HCT116 (cell line): ENCODE measurements around the gene FAM50A. TPM values are rescaled to one million over a fixed set of nuclear protein-coding genes. Genes with fewer than 3 reads are reported as not detected.
A peak's percentile ranks its signal among the peaks of the same experiment; 100 is the strongest.

ENCODE experiments used
- ATAC-seq: fragments of 200-7000 bp; cut with Tn5 transposase; 2 replicates; pipeline ENCODE4 v1.9.1; 2020; ENCODE audit warnings: mild to moderate bottlenecking, moderate library complexity
- BruUV-seq: library from RNA; stranded (reverse); fragments of 400-500 nt; replicated peaks from 2 replicates; lab custom pipeline; 2021; lab: Mats Ljungman, UMichigan
- CTCF ChIA-PET: fragments of 300-600 bp; sonication (Branson Sonifier 250); formaldehyde crosslinking; loops from one replicate; lab custom pipeline; 2021; ENCODE audit warnings: antibody characterized with exemption; lab: Charles Lee
- POLR2A ChIA-PET: fragments of 300-600, 350-600 bp; sonication (Branson Sonifier 250); formaldehyde crosslinking; loops from one replicate; lab custom pipeline; 2021; ENCODE audit warnings: antibody characterized with exemption; lab: Charles Lee
- RAD21 ChIA-PET, 2 experiments: fragments of 300-600 bp; sonication (Branson Sonifier 250); formaldehyde crosslinking; loops; one replicate each; lab custom pipeline; 2023; ENCODE audit warnings: low total read pairs in 2 of 2; ENCODE audit not compliant: uncharacterized antibody in 2 of 2, unreplicated experiment in 2 of 2, low non-redundant PET in 1 of 2; lab: Charles Lee
- DNase-seq: peaks from one replicate; pipeline ENCODE4 v3.0.0-alpha.2; 2010; ENCODE audit warnings: low read depth, low spot score
- H2AFZ ChIP-seq: fragments of 200-600 bp; shearing (Covaris generic), sonication (generic); 2 replicates; pipeline ENCODE4 v1.6.1; 2017; ENCODE audit warnings: low read depth, mixed run types, mixed read lengths, antibody characterized with exemption, low read length; ENCODE audit not compliant: poor library complexity, severe bottlenecking
- H3K27ac ChIP-seq: 2 replicates; pipeline ENCODE4 v1.5.1; 2012; ENCODE audit warnings: low read depth, low read length
- H3K27me3 ChIP-seq: fragments of 200-600 bp; sonication (generic); 2 replicates; pipeline ENCODE4 v1.6.1; 2016; ENCODE audit warnings: mixed run types, low read length, mixed read lengths; ENCODE audit not compliant: insufficient read depth
- H3K36me3 ChIP-seq, 2 experiments: fragments of 200-500 bp in 1 of 2; fragments of 200-600 bp in 1 of 2; sonication (Bioruptor generic) in 1 of 2; sonication (generic) in 1 of 2; 2 replicates each; pipeline versions ENCODE4 v1.5.1 to v1.6.1; 2014 to 2016; ENCODE audit warnings: low read length in 2 of 2, inconsistent platforms in 1 of 2, mixed read lengths in 1 of 2, mixed run types in 1 of 2; ENCODE audit not compliant: insufficient read depth in 2 of 2, control insufficient read depth in 1 of 2
- H3K4me1 ChIP-seq, 2 experiments: fragments of 200-600 bp in 1 of 2; sonication (generic) in 1 of 2; 2 replicates each; pipeline versions ENCODE4 v1.5.1 to v1.6.1; 2012 to 2017; ENCODE audit warnings: low read length in 2 of 2, inconsistent platforms in 1 of 2, mild to moderate bottlenecking in 1 of 2, mixed read lengths in 1 of 2, mixed run types in 1 of 2, moderate library complexity in 1 of 2; ENCODE audit not compliant: insufficient read depth in 2 of 2, control insufficient read depth in 1 of 2
- H3K4me2 ChIP-seq: fragments of 200-600 bp; sonication (generic); 2 replicates; pipeline ENCODE4 v1.6.1; 2017; ENCODE audit warnings: mixed run types, low read length, mixed read lengths
- H3K4me3 ChIP-seq, 2 experiments: fragments of 200-600 bp in 1 of 2; sonication (generic) in 1 of 2; replicated peaks in 1 of 2; 2 replicates each; pipeline ENCODE4 v1.5.1; 2011 to 2016; ENCODE audit warnings: low read length in 2 of 2, control low read depth in 1 of 2, low read depth in 1 of 2, mild to moderate bottlenecking in 1 of 2, mixed read lengths in 1 of 2, mixed run types in 1 of 2
- H3K79me2 ChIP-seq: fragments of 200-600 bp; sonication (generic); 2 replicates; pipeline ENCODE4 v1.6.1; 2017; ENCODE audit warnings: mild to moderate bottlenecking, mixed run types, low read length, moderate library complexity, mixed read lengths; ENCODE audit not compliant: insufficient read depth
- H3K9ac ChIP-seq: fragments of 200-600 bp; sonication (generic); 2 replicates; pipeline ENCODE4 v1.6.1; 2016; ENCODE audit warnings: low read length, mixed read lengths
- H3K9me2 ChIP-seq: fragments of 200-600 bp; sonication (generic), shearing (Covaris generic); 2 replicates; pipeline ENCODE4 v1.6.1; 2017; ENCODE audit warnings: mixed run types, mild to moderate bottlenecking, moderate library complexity; ENCODE audit not compliant: insufficient read depth
- H3K9me3 ChIP-seq, 2 experiments: fragments of 200-500 bp in 1 of 2; fragments of 200-600 bp in 1 of 2; sonication (Bioruptor generic) in 1 of 2; sonication (generic) in 1 of 2; 2 replicates each; pipeline ENCODE4 v1.6.1; 2014 to 2017; ENCODE audit warnings: low read length in 2 of 2, mixed read lengths in 2 of 2, inconsistent platforms in 1 of 2, low read depth in 1 of 2, mild to moderate bottlenecking in 1 of 2, mixed run types in 1 of 2, moderate library complexity in 1 of 2; ENCODE audit not compliant: control insufficient read depth in 1 of 2, insufficient read depth in 1 of 2
- H4K20me1 ChIP-seq: fragments of 200-600 bp; sonication (generic), shearing (Covaris generic); 2 replicates; pipeline ENCODE4 v1.6.1; 2017; ENCODE audit warnings: mixed run types, mild to moderate bottlenecking, moderate library complexity; ENCODE audit not compliant: insufficient read depth
- CBX3 ChIP-seq: IDR thresholded peaks from 2 replicates; pipeline ENCODE4 v1.6.1; 2012; ENCODE audit warnings: low read depth
- CEBPB ChIP-seq: IDR thresholded peaks from 2 replicates; pipeline ENCODE4 v1.6.1; 2012; ENCODE audit warnings: low read depth
- ELF1 ChIP-seq: IDR thresholded peaks from 2 replicates; pipeline ENCODE4 v1.6.1; 2012; ENCODE audit warnings: low read depth, borderline replicate concordance
- EZH2 ChIP-seq: fragments of 200-600 bp; sonication (generic); IDR thresholded peaks from 2 replicates; pipeline ENCODE4 v1.6.1; 2017; ENCODE audit warnings: antibody characterized with exemption, mixed run types
- EZH2phosphoT487 ChIP-seq: fragments of 200-600 bp; IDR thresholded peaks from 2 replicates; pipeline ENCODE4 v1.6.1; 2018; ENCODE audit warnings: antibody characterized with exemption, borderline replicate concordance
- FOSL1 ChIP-seq: IDR thresholded peaks from 2 replicates; pipeline ENCODE4 v1.6.1; 2012; ENCODE audit warnings: low read depth
- POLR2A ChIP-seq: IDR thresholded peaks from 2 replicates; pipeline ENCODE4 v1.7.0; 2011; ENCODE audit warnings: borderline replicate concordance; ENCODE audit not compliant: insufficient read depth, insufficient read length; ENCODE audit errors: extremely low read depth
- POLR2AphosphoS5 ChIP-seq: IDR thresholded peaks from 2 replicates; pipeline ENCODE4 v1.6.1; 2011; ENCODE audit warnings: mild to moderate bottlenecking, low read depth, low read length, moderate library complexity
- RAD21 ChIP-seq: IDR thresholded peaks from 2 replicates; pipeline ENCODE4 v1.6.1; 2012; ENCODE audit warnings: low read depth, mild to moderate bottlenecking
- REST ChIP-seq: IDR thresholded peaks from 2 replicates; pipeline ENCODE4 v1.6.1; 2012; ENCODE audit warnings: low read depth
- SIN3A ChIP-seq: IDR thresholded peaks from 2 replicates; pipeline ENCODE4 v1.6.1; 2012; ENCODE audit warnings: low read depth
- YY1 ChIP-seq: IDR thresholded peaks from 2 replicates; pipeline ENCODE4 v1.6.1; 2011; ENCODE audit warnings: low read length, low read depth, moderate library complexity, mild to moderate bottlenecking; ENCODE audit not compliant: insufficient replicate concordance; ENCODE audit errors: extremely low read depth
- ZNF274 ChIP-seq: fragments of 200-500 bp; sonication (Bioruptor generic); IDR thresholded peaks from 2 replicates; pipeline ENCODE4 v1.6.1; 2014; ENCODE audit warnings: mild to moderate bottlenecking, low read depth, low read length, inconsistent platforms
- intact Hi-C: fragments of 100-400 bp; cut with micrococcal nuclease; formaldehyde crosslinking; loops from 2 replicates; pipeline ENCODE4 v1.10.0; 2022
- total RNA-seq: library from RNA; stranded (reverse); gene quantifications from one replicate; pipeline ENCODE4 v1.2.1, GENCODE V29; 2021; ENCODE audit not compliant: unreplicated experiment
- TF ChIP-seq, protein P1 (sequence below): IDR thresholded peaks from 2 replicates; pipeline ENCODE4 v1.6.1; 2012
- TF ChIP-seq, protein P2 (sequence below), 3 experiments: fragments of 200-600 bp in 1 of 3; sonication (generic) in 1 of 3; IDR thresholded peaks in 2 of 3; conservative IDR thresholded peaks in 1 of 3; 2 replicates each; pipeline ENCODE4 v1.5.1; 2012 to 2017; ENCODE audit warnings: low read depth in 2 of 3, low read length in 2 of 3, antibody characterized with exemption in 1 of 3, borderline replicate concordance in 1 of 3, control low read depth in 1 of 3, mild to moderate bottlenecking in 1 of 3, mixed read lengths in 1 of 3, mixed run types in 1 of 3, moderate library complexity in 1 of 3; ENCODE audit not compliant: insufficient read depth in 1 of 3

The FAM50A gene
- total RNA-seq, 1 experiment from 2014 or later, result 46.5 TPM

DNA sequence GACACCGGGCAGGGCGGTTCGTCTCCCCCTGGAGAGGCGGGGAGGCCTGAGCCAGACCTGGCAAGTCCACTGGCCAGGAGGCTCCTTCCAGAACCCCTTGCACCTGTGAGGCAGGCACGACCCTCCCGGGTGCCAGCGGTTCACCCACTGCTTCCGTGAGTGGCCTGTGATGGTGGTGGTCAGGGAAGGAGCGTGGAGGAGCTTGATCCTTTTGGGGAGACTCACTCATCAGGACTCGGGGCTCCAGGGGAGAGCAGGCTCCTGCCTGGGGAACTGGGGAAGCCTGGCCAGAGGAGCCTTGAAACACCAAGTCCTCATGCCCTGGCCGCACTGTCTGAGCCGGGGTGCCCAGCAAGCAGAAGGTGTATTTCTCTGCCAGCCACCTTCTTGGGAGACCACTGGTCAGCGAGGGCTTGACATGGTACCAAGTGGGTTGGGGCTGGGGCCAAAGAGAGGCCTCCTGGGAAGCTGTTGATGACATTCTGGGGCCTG is 860 bp downstream of the FAM50A start:
- Histone ChIP-seq H3K9me3 (no peaks in the 10 kb centered on the region), H3K27me3 (no peaks in the 10 kb centered on the region), H3K4me3 (peak overlapping the region; percentile 59 to 68), H3K9ac (peak overlapping the region; percentile 79), H2AFZ (no peak overlapping the region), H3K27ac (peak overlapping the region; percentile 70), H3K9me2 (no peaks in the 10 kb centered on the region), H3K4me2 (peak overlapping the region; percentile 81), H3K36me3 (no peaks in the 10 kb centered on the region; a peak in 1 of 4 replicates), H4K20me1 (no peaks in the 10 kb centered on the region), H3K79me2 (peaks cover 13% of the 10 kb centered on the region), H3K4me1 (peaks cover 6 to 16% of the 10 kb centered on the region in 2 experiments; a peak in 3 of 4 replicates)
- RAD21 ChIA-PET, result no interaction called here
- no TSS peak for BruUV-seq
- CTCF ChIA-PET, result no interaction called here
- ATAC-seq (peak; percentile 17), DNase-seq (no peak)
- intact Hi-C loops, result loop anchor here (5.0 kb wide), 1 partner anchor 32 kb away; the partner anchor contains the start of gene LAGE3
- POLR2A ChIA-PET, result no interaction called here
- TF ChIP-seq CBX3 (no peak), POLR2A (no peak)

- ATAC-seq (no peak), DNase-seq (no peak)
- no TSS peak for BruUV-seq
- no peak overlapping the region for H2AFZ ChIP-seq
- no peak overlapping the region for H3K4me3 ChIP-seq
- H3K79me2 ChIP-seq, result peaks cover 7% of the 10 kb centered on the region; the same call in 1 of the 2 replicates
- peaks cover 6 to 16% of the 10 kb centered on the region in 2 experiments; a peak in 3 of 4 replicates for H3K4me1 ChIP-seq
- H3K36me3 ChIP-seq, result no peaks in the 10 kb centered on the region; a peak in 1 of 4 replicates
- ChIA-PET RAD21 (no interaction called here), POLR2A (no interaction called here), CTCF (no interaction called here)
- H3K27ac ChIP-seq, result no peak overlapping the region
- H3K27me3 ChIP-seq, result no peaks in the 10 kb centered on the region
- no peak overlapping the region for H3K9ac ChIP-seq
- H3K4me2 ChIP-seq, result no peak overlapping the region
- TF ChIP-seq EZH2, result no peak
- TF ChIP-seq EZH2phosphoT487, result no peak
- no peak for TF ChIP-seq CBX3
- no peak for TF ChIP-seq CEBPB
- TF ChIP-seq YY1, result no peak
- no peak for TF ChIP-seq REST
- TF ChIP-seq FOSL1, result no peak
- TF ChIP-seq ELF1, result no peak
- no peak for TF ChIP-seq ZNF274
- TF ChIP-seq SIN3A, result no peak
- TF ChIP-seq, protein P1, sequence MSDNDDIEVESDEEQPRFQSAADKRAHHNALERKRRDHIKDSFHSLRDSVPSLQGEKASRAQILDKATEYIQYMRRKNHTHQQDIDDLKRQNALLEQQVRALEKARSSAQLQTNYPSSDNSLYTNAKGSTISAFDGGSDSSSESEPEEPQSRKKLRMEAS, result no peak
- TF ChIP-seq, protein P2, sequence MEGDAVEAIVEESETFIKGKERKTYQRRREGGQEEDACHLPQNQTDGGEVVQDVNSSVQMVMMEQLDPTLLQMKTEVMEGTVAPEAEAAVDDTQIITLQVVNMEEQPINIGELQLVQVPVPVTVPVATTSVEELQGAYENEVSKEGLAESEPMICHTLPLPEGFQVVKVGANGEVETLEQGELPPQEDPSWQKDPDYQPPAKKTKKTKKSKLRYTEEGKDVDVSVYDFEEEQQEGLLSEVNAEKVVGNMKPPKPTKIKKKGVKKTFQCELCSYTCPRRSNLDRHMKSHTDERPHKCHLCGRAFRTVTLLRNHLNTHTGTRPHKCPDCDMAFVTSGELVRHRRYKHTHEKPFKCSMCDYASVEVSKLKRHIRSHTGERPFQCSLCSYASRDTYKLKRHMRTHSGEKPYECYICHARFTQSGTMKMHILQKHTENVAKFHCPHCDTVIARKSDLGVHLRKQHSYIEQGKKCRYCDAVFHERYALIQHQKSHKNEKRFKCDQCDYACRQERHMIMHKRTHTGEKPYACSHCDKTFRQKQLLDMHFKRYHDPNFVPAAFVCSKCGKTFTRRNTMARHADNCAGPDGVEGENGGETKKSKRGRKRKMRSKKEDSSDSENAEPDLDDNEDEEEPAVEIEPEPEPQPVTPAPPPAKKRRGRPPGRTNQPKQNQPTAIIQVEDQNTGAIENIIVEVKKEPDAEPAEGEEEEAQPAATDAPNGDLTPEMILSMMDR (IDR thresholded peaks at IDR 0.05 in 2 of 3, conservative IDR thresholded peaks at IDR 0.05 in 1 of 3; ENCODE audit: borderline replicate concordance in 1 of 3, insufficient read depth in 1 of 3, low read depth in 2 of 3, low read length in 2 of 3), result no peak
- no peak for TF ChIP-seq POLR2AphosphoS5
- TF ChIP-seq RAD21, result no peak
- no peak for TF ChIP-seq POLR2A
- no peaks in the 10 kb centered on the region for H3K9me3 ChIP-seq
- H3K9me2 ChIP-seq, result no peaks in the 10 kb centered on the region
- no peaks in the 10 kb centered on the region for H4K20me1 ChIP-seq
- intact Hi-C loops, result no loop called here
Measured at GRCh38 chrX:154445776-154446175, 1.8 kb downstream of the FAM50A start.
